Keratinocyte (primary cell): ENCODE measurements around the gene DNAAF5. TPM values are rescaled to one million over a fixed set of nuclear protein-coding genes. Genes with fewer than 3 reads are reported as not detected.

Experiments
- DNase-seq: peaks from one replicate; pipeline ENCODE4 v3.0.0-alpha.2; 2011; ENCODE audit warnings: low read depth, missing footprints, low spot score
- FAIRE-seq: peaks from 2 replicates; lab custom pipeline; 2011; peaks lifted over from hg19 to GRCh38; lab: Jason Lieb, UNC
- H2AFZ ChIP-seq: 2 replicates; pipeline ENCODE4 v1.6.0; 2012; ENCODE audit warnings: low read length, control low read depth, inconsistent platforms; ENCODE audit not compliant: control insufficient read depth
- H3K27ac ChIP-seq: 2 replicates; pipeline ENCODE4 v1.5.1; 2011; ENCODE audit warnings: low read length; ENCODE audit not compliant: control insufficient read depth, insufficient read depth
- H3K27me3 ChIP-seq: 3 replicates; pipeline ENCODE4 v1.6.0; 2011; ENCODE audit warnings: low read length; ENCODE audit not compliant: control insufficient read depth, insufficient read depth; ENCODE audit errors: extremely low read depth
- H3K36me3 ChIP-seq, 2 experiments: 2 replicates in 1 of 2; 3 replicates in 1 of 2; pipeline ENCODE4 v1.5.1; 2011; ENCODE audit warnings: low read length in 2 of 2, mild to moderate bottlenecking in 1 of 2; ENCODE audit not compliant: control insufficient read depth in 2 of 2, insufficient read depth in 2 of 2; ENCODE audit errors: extremely low read depth in 1 of 2
- H3K4me1 ChIP-seq: 3 replicates; pipeline ENCODE4 v1.5.1; 2011; ENCODE audit warnings: low read length; ENCODE audit not compliant: control insufficient read depth, insufficient read depth; ENCODE audit errors: extremely low read depth
- H3K4me2 ChIP-seq: 3 replicates; pipeline ENCODE4 v1.6.0; 2011; ENCODE audit warnings: low read depth, low read length; ENCODE audit not compliant: control insufficient read depth, insufficient read depth; ENCODE audit errors: extremely low read depth
- H3K4me3 ChIP-seq, 3 experiments: fragments of 200-600 bp in 1 of 3; sonication (generic) in 1 of 3; 2 replicates in 2 of 3; 3 replicates in 1 of 3; pipeline ENCODE4 v1.5.1; 2011 to 2016; ENCODE audit warnings: low read length in 3 of 3, mild to moderate bottlenecking in 3 of 3, control low read depth in 2 of 3, inconsistent platforms in 1 of 3, low read depth in 1 of 3, mixed read lengths in 1 of 3, mixed run types in 1 of 3, moderate library complexity in 1 of 3; ENCODE audit not compliant: control insufficient read depth in 2 of 3, insufficient read depth in 2 of 3; ENCODE audit errors: extremely low read depth in 1 of 3
- H3K79me2 ChIP-seq: 2 replicates; pipeline ENCODE4 v1.6.0; 2012; ENCODE audit warnings: low read length; ENCODE audit not compliant: control insufficient read depth, insufficient read depth
- H3K9ac ChIP-seq: 3 replicates; pipeline ENCODE4 v1.6.0; 2011; ENCODE audit warnings: low read length; ENCODE audit not compliant: control insufficient read depth, insufficient read depth; ENCODE audit errors: extremely low read depth
- H3K9me1 ChIP-seq: 3 replicates; pipeline ENCODE4 v1.6.0; 2011; ENCODE audit warnings: low read length; ENCODE audit not compliant: control insufficient read depth, insufficient read depth; ENCODE audit errors: extremely low read depth
- H3K9me3 ChIP-seq: 2 replicates; pipeline ENCODE4 v1.5.1; 2012; ENCODE audit warnings: low read depth, low read length; ENCODE audit not compliant: control insufficient read depth
- H4K20me1 ChIP-seq: 3 replicates; pipeline ENCODE4 v1.6.0; 2011; ENCODE audit warnings: low read length; ENCODE audit not compliant: control insufficient read depth, insufficient read depth; ENCODE audit errors: extremely low read depth
- EZH2 ChIP-seq: IDR thresholded peaks from one replicate; pipeline ENCODE4 v1.6.1; 2012; ENCODE audit warnings: inconsistent platforms, mild to moderate bottlenecking, low read length, moderate library complexity
- dilution Hi-C: fragments of 300-500 bp; cut with MboI; formaldehyde crosslinking; loops from one replicate; pipeline ENCODE4 v1.7.0; 2020; ENCODE audit warnings: low sequenced_read_pairs; ENCODE audit not compliant: extremely low pct_ligation_motif_present
- polyA plus RNA-seq, 5 experiments: library from polyadenylated mRNA; depleted of rRNA in 3 of 5; stranded (reverse) in 3 of 5; stranded (forward) in 1 of 5; unstranded in 1 of 5; fragments of >200 nt; gene quantifications; 1 replicate in 1 of 5; 2 replicates in 3 of 5; 3 replicates in 1 of 5; pipeline versions ENCODE4 v1.2.1 to v1.2.3, GENCODE V29; 2011 to 2012; ENCODE audit warnings: missing spikeins in 2 of 5, low read depth in 1 of 5, low replicate concordance in 1 of 5
- TF ChIP-seq, protein P1 (sequence below), 3 experiments: IDR thresholded peaks in 1 of 3; conservative IDR thresholded peaks in 1 of 3; optimal IDR thresholded peaks in 1 of 3; 2 replicates in 2 of 3; 3 replicates in 1 of 3; pipeline versions ENCODE3 to v1.5.1; 2011; ENCODE audit warnings: low read length in 3 of 3, mild to moderate bottlenecking in 3 of 3, moderate library complexity in 2 of 3, control low read depth in 1 of 3, inconsistent platforms in 1 of 3; ENCODE audit not compliant: insufficient read depth in 2 of 3; ENCODE audit errors: extremely low read depth in 1 of 3

Gene DNAAF5
- polyA plus RNA-seq, 1 donor (not counting 4 experiments of a cell fraction or from before 2014, with no cell fraction given) = 16.3 TPM

DNA sequence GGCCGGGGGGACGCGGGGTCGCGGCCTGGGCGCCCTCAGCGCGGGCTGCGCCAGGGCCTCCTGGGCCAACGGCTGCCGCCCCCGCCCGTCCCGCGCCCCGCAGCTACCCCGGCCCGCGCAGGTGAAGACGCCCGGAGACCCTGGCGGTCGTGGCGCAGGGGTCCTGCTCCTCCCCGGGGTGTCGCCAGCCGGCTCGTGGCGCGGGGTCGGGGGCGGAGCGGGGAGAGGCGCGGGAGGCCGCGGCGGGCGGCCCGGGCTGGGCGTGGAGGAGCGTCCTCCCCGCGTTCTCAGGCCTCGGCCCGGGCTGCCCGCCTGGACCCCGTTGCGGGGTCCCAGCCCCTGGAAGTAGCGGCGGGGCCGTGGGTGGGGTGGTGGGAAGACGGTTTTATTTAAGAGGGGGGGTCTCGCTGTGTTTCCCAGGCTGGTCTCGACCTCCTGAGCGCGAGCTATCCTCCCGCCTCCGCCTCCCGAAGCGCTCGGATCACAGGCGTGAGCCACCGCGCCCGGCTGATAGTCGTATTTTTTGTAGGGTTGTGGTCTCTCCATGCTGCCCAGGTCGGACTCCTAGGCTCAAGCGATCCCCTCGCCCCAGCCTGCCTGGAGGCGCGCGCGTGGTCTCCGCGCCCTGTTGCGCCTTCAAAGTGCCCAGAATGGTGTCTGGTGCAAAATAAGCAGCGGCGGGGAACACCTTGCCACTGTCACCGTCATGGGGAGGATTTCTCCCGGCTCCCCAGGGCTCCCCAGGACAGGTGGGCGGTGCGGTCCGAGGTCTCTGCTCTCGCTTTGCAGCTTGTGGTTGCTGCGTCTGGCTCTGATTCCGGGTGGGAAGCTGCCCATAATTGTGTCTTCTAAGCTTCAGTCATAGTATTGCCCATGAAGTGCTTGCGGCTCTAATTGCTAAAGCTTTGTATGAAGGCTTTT, 90.5 kb downstream of the DNAAF5 start:
- Histone ChIP-seq H3K27ac (peak overlapping the region; percentile 86), H2AFZ (no peak overlapping the region)
- TF ChIP-seq, protein P1, sequence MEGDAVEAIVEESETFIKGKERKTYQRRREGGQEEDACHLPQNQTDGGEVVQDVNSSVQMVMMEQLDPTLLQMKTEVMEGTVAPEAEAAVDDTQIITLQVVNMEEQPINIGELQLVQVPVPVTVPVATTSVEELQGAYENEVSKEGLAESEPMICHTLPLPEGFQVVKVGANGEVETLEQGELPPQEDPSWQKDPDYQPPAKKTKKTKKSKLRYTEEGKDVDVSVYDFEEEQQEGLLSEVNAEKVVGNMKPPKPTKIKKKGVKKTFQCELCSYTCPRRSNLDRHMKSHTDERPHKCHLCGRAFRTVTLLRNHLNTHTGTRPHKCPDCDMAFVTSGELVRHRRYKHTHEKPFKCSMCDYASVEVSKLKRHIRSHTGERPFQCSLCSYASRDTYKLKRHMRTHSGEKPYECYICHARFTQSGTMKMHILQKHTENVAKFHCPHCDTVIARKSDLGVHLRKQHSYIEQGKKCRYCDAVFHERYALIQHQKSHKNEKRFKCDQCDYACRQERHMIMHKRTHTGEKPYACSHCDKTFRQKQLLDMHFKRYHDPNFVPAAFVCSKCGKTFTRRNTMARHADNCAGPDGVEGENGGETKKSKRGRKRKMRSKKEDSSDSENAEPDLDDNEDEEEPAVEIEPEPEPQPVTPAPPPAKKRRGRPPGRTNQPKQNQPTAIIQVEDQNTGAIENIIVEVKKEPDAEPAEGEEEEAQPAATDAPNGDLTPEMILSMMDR (optimal IDR thresholded peaks at IDR 0.05 in 1 of 3, IDR thresholded peaks at IDR 0.05 in 1 of 3, conservative IDR thresholded peaks at IDR 0.05 in 1 of 3; ENCODE audit: extremely low read depth in 1 of 3, insufficient read depth in 2 of 3, low read length in 3 of 3) = no peak

DNA sequence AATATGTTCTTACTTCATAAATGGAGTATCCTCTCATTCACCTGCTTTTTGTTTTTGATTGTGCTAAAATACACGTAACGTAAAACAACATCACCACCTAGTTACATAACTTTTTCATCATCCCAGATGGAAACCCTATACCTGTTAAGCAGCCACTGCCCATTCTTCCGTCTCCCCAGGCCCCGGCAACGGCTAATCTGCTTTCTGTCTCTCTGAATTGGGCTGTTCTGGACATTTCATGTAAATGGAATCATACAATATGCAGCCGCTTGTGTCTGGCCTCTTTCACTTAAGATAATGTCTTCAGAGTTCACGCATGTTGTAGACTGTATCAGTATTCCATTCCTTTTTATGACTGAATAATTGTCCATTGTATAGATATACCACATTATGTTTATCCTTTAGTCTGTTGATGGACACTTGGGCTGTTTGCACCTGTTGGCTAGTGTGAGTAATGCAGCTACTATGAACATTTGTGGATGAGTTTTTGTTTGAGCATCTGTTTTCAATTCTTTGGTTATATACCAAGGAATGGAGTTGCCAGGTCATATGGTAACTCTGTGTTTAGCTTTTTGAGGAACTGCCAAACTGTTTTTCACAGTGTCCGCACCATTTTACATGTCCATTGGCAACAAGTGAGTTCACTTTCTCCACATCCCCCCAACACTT, 91.7 kb downstream of the DNAAF5 start:
- peak; percentile 29 for FAIRE-seq
- peak overlapping the region; percentile 94 for H3K9ac ChIP-seq
- peak overlapping the region in 2 of 3 experiments; percentile 89 to 92 for H3K4me3 ChIP-seq

More for the DNA sequence above, 90.5 kb downstream of the DNAAF5 start:
- Histone ChIP-seq H3K36me3 (no peaks in the 10 kb centered on the region), H3K4me3 (peak overlapping the region; percentile 72 to 92 (median 89)), H3K9me1 (no peaks in the 10 kb centered on the region), H3K79me2 (peaks cover 53% of the 10 kb centered on the region), H3K9ac (peak overlapping the region; percentile 94), H3K9me3 (no peaks in the 10 kb centered on the region), H3K4me2 (peak overlapping the region; percentile 78), H3K27me3 (no peaks in the 10 kb centered on the region), H3K4me1 (peaks cover 39% of the 10 kb centered on the region), H4K20me1 (peaks cover 9% of the 10 kb centered on the region)
- dilution Hi-C loops = no loop called here
- no peak for FAIRE-seq
- DNase-seq = no peak

More for the DNA sequence above, 91.7 kb downstream of the DNAAF5 start:
- H3K36me3 ChIP-seq = peaks cover 0 to 4% of the 10 kb centered on the region in 2 experiments
- H3K27me3 ChIP-seq = no peaks in the 10 kb centered on the region
- dilution Hi-C loops = no loop called here
- DNase-seq = no peak
- H3K9me3 ChIP-seq = no peaks in the 10 kb centered on the region
- H2AFZ ChIP-seq = no peak overlapping the region
- H3K4me2 ChIP-seq = peak overlapping the region; percentile 78
- H3K9me1 ChIP-seq = no peaks in the 10 kb centered on the region
- no peak for TF ChIP-seq EZH2
- TF ChIP-seq, protein P1 (optimal IDR thresholded peaks at IDR 0.05 in 1 of 3, IDR thresholded peaks at IDR 0.05 in 1 of 3, conservative IDR thresholded peaks at IDR 0.05 in 1 of 3; ENCODE audit: extremely low read depth in 1 of 3, insufficient read depth in 2 of 3, low read length in 3 of 3) = peak in 2 of 3 experiments; percentile 28 to 44
- peaks cover 9% of the 10 kb centered on the region for H4K20me1 ChIP-seq
- H3K4me1 ChIP-seq = peaks cover 41% of the 10 kb centered on the region
- peaks cover 65% of the 10 kb centered on the region for H3K79me2 ChIP-seq
- H3K27ac ChIP-seq = peak overlapping the region; percentile 86
